ENCODE results near the gene RAB19.
A peak's percentile ranks its signal among the peaks of the same experiment; 100 is the strongest.

Gene RAB19

GRCh38 chr7:140403878-140404564 is at the start of gene RAB19:
Gene RAB19, plus strand, starts transcription at chr7:140404058. Its CDS starts 3,589 bp downstream, at chr7:140407647.
- Histone ChIP-seq H3K4me3 (ENCODE audit: low read depth, low read length) (peak within 1 kb of the TSS; percentile 43), H3K4me1 (ENCODE audit: control insufficient read depth, insufficient read depth, low read length) (peaks cover 4% of the 10 kb centered on the region), H3K9me3 (ENCODE audit: control insufficient read depth, insufficient read depth, low read depth, low read length) (no peaks in the 10 kb centered on the region), H3K27ac (ENCODE audit: extremely low read depth, low read depth, low read length) (no peak within 1 kb of the TSS; the same call in 1 of the 2 replicates), H3K36me3 (ENCODE audit: control insufficient read depth in 2 of 2, insufficient read depth in 1 of 2, low read length in 2 of 2) (no peaks in the 10 kb centered on the region)
- ChIA-PET CTCF (no interaction called here), POLR2A (interaction anchor here (1.7 kb wide), 1 partner anchor 10 kb away, joined by 5 read pairs; no protein-coding TSS in a partner anchor)
- TF ChIP-seq, protein P1, sequence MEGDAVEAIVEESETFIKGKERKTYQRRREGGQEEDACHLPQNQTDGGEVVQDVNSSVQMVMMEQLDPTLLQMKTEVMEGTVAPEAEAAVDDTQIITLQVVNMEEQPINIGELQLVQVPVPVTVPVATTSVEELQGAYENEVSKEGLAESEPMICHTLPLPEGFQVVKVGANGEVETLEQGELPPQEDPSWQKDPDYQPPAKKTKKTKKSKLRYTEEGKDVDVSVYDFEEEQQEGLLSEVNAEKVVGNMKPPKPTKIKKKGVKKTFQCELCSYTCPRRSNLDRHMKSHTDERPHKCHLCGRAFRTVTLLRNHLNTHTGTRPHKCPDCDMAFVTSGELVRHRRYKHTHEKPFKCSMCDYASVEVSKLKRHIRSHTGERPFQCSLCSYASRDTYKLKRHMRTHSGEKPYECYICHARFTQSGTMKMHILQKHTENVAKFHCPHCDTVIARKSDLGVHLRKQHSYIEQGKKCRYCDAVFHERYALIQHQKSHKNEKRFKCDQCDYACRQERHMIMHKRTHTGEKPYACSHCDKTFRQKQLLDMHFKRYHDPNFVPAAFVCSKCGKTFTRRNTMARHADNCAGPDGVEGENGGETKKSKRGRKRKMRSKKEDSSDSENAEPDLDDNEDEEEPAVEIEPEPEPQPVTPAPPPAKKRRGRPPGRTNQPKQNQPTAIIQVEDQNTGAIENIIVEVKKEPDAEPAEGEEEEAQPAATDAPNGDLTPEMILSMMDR (tag by site-specific recombination; IDR thresholded peaks at IDR 0.05), result no peak
- peak; percentile 71 for TF ChIP-seq ZNF341 (tag by site-specific recombination; IDR thresholded peaks at IDR 0.05; ENCODE audit: low read depth)
- peak; percentile 91 for TF ChIP-seq ZBTB17 (tag by site-specific recombination; IDR thresholded peaks at IDR 0.05)
- no peak for TF ChIP-seq KLF16 (tag by site-specific recombination; IDR thresholded peaks at IDR 0.05)
- peak; percentile 50; the same call in 1 of the 2 replicates for TF ChIP-seq PRDM1 (tag by site-specific recombination; IDR thresholded peaks at IDR 0.05)
- TF ChIP-seq ZBTB49 (tag by site-specific recombination; IDR thresholded peaks at IDR 0.05; ENCODE audit: low read depth), result no peak
- no peak for TF ChIP-seq ZNF175 (tag by site-specific recombination; IDR thresholded peaks at IDR 0.05)
- peak; percentile 73; the same call in 1 of the 2 replicates for TF ChIP-seq ZEB2 (tag by site-specific recombination; IDR thresholded peaks at IDR 0.05)
- TF ChIP-seq, protein P2, sequence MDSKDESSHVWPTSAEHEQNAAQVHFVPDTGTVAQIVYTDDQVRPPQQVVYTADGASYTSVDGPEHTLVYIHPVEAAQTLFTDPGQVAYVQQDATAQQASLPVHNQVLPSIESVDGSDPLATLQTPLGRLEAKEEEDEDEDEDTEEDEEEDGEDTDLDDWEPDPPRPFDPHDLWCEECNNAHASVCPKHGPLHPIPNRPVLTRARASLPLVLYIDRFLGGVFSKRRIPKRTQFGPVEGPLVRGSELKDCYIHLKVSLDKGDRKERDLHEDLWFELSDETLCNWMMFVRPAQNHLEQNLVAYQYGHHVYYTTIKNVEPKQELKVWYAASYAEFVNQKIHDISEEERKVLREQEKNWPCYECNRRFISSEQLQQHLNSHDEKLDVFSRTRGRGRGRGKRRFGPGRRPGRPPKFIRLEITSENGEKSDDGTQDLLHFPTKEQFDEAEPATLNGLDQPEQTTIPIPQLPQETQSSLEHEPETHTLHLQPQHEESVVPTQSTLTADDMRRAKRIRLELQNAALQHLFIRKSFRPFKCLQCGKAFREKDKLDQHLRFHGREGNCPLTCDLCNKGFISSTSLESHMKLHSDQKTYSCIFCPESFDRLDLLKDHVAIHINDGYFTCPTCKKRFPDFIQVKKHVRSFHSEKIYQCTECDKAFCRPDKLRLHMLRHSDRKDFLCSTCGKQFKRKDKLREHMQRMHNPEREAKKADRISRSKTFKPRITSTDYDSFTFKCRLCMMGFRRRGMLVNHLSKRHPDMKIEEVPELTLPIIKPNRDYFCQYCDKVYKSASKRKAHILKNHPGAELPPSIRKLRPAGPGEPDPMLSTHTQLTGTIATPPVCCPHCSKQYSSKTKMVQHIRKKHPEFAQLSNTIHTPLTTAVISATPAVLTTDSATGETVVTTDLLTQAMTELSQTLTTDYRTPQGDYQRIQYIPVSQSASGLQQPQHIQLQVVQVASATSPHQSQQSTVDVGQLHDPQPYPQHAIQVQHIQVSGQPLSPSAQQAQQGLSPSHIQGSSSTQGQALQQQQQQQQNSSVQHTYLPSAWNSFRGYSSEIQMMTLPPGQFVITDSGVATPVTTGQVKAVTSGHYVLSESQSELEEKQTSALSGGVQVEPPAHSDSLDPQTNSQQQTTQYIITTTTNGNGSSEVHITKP (tag by site-specific recombination; IDR thresholded peaks at IDR 0.05), result peak; percentile 55; the same call in 1 of the 2 replicates
- TF ChIP-seq GLIS1 (tag by site-specific recombination; IDR thresholded peaks at IDR 0.05), result peak; percentile 37
- TF ChIP-seq ZNF335 (tag by site-specific recombination; conservative IDR thresholded peaks at IDR 0.05), result peak; percentile 75
- peak; percentile 66; the same call in 1 of the 2 replicates for TF ChIP-seq SCRT1 (tag by site-specific recombination; IDR thresholded peaks at IDR 0.05; ENCODE audit: borderline replicate concordance)
- peak; percentile 37; the same call in 1 of the 2 replicates for TF ChIP-seq ZBTB20 (tag by site-specific recombination; IDR thresholded peaks at IDR 0.05)
- peak; percentile 8; the same call in 1 of the 2 replicates for TF ChIP-seq ZNF398 (tag by site-specific recombination; IDR thresholded peaks at IDR 0.05)
- TF ChIP-seq ZNF202 (tag by site-specific recombination; IDR thresholded peaks at IDR 0.05; ENCODE audit: borderline replicate concordance), result no peak
- peak; percentile 44; the same call in 1 of the 2 replicates for TF ChIP-seq ZNF76 (tag by site-specific recombination; IDR thresholded peaks at IDR 0.05; ENCODE audit: borderline replicate concordance, low read depth)
- TF ChIP-seq SCRT2 (tag by site-specific recombination; IDR thresholded peaks at IDR 0.05), result peak; percentile 96
- peak; percentile 47; the same call in 1 of the 2 replicates for TF ChIP-seq PATZ1 (tag by site-specific recombination; IDR thresholded peaks at IDR 0.05)

All from HEK293 (cell line).